Cardiac septum (tissue), 1 donor: ENCODE measurements around the gene MRPL54. TPM values are rescaled to one million over a fixed set of nuclear protein-coding genes. Genes with fewer than 3 reads are reported as not detected.
A peak's percentile ranks its signal among the peaks of the same experiment; 100 is the strongest.
"Not testable (repeated sequence)": the region's sequence is repeated elsewhere in the genome, so short reads cannot be mapped to it uniquely, and the experiment has no call there.

Experiments used
- DNase-seq: peaks from one replicate; pipeline ENCODE4 v3.0.0-alpha.2; 2020; ENCODE audit warnings: low spot score
- intact Hi-C: fragments of 100-400 bp; cut with DNase I; formaldehyde crosslinking; loops from one replicate; pipeline ENCODE4 v1.14.0; 2022
- total RNA-seq: library from RNA; stranded (reverse); fragmentation: NEBNext Ultra II Directional; extraction: Animal tissue kit (Norgen Biotek cat#: 25700); gene quantifications from one replicate; pipeline ENCODE4 v1.2.1, GENCODE V29; 2021
- donor health status: DM: no; HTN: no; CAD: no.

Gene MRPL54
- total RNA-seq, 1 donor from 2014 or later: 81.4 TPM

GRCh38 chr19:3738477-3739220 lies 23.8 kb upstream of the MRPL54 start:
- DNase-seq: no peak
- intact Hi-C loops: no loop called here

GRCh38 chr19:3740431-3740830 lies 22.1 kb upstream of the MRPL54 start:
- intact Hi-C loops: no loop called here
- no peak for DNase-seq

GRCh38 chr19:3743486-3743885 lies 19.0 kb upstream of the MRPL54 start:
- no peak for DNase-seq
- intact Hi-C loops: no loop called here

GRCh38 chr19:3745363-3746045 lies 17.0 kb upstream of the MRPL54 start:
- DNase-seq: no peak
- intact Hi-C loops: no loop called here

DNA sequence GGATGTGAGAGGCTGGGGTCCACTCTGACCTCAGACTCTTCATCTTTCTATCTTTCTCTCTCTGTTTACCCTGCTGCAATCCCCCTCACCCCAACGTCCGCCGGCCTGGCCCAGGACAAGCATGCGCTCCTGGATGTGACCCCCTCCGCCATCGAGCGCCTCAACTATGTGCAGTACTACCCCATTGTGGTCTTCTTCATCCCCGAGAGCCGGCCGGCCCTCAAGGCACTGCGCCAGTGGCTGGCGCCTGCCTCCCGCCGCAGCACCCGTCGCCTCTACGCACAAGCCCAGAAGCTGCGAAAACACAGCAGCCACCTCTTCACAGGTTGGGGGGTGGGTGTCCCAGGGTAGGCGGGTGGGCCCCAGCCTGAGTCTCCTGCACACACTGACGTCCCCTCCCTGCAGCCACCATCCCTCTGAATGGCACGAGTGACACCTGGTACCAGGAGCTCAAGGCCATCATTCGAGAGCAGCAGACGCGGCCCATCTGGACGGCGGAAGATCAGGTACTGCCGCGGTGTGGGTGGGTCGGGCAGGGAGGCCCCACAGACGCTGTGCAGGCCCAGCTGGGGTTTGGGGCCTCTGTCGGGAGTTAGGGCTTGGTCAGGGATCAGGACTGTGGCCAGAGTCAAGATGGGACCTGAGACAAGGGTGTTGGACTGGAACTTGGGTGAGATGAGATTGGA lies 16.0 kb upstream of the MRPL54 start:
- intact Hi-C loops: no loop called here
- DNase-seq: no peak

- no peak for DNase-seq
- intact Hi-C loops: no loop called here
These were observed 13.5 kb upstream of the MRPL54 start for GRCh38 chr19:3748965-3749364.

DNA sequence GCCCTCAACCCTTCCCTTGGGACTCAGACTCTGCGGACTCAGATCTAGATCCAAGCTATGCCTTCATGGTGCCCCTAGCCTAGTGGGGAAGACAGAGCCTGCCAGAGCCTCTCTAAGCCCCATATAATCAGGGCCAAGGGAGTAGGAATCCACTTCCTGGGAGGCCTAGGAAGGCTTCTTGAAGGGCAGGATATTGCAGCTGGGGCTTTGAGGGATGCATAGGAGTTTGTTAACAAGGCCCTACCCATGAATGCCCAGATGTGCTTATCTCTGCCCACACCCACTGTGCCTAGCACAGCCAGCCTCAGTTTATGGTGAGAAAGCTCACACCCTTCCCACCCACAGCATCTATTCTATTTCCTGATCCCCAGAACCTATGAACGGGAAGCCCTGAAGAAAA lies 12.3 kb upstream of the MRPL54 start:
- intact Hi-C loops: no loop called here
- DNase-seq: no peak

DNA sequence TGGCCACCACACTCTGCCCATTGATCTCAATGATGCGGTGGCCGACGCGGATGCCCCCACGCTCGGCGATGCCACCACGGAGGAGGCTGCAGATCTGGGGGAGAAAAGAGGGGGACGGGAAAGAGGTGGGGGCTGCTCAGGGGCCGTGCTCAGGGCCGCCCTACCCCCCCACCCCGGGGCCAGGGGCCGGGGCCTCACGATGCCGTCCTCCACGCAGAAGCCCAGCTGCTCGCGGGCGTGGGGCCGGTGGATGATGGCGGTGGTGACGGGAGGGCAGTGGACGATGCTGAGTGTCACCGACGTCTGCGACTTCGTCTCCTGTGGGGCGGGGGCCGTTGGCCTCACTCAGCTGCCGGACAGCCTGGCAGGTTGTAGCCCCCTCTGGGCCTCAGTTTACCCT lies 11.2 kb upstream of the MRPL54 start:
- no peak for DNase-seq
- intact Hi-C loops: no loop called here

GRCh38 chr19:3752492-3752891 lies 10.0 kb upstream of the MRPL54 start:
- intact Hi-C loops: no loop called here
- DNase-seq: no peak

- intact Hi-C loops: no loop called here
These were observed 8.7 kb upstream of the MRPL54 start for GRCh38 chr19:3753631-3754410.

GRCh38 chr19:3757705-3758104 lies 4.8 kb upstream of the MRPL54 start:
- DNase-seq, intact Hi-C loops: not testable (repeated sequence)

More at GRCh38 chr19:3753631-3754410, 8.7 kb upstream of the MRPL54 start:
- no peak for DNase-seq

DNA sequence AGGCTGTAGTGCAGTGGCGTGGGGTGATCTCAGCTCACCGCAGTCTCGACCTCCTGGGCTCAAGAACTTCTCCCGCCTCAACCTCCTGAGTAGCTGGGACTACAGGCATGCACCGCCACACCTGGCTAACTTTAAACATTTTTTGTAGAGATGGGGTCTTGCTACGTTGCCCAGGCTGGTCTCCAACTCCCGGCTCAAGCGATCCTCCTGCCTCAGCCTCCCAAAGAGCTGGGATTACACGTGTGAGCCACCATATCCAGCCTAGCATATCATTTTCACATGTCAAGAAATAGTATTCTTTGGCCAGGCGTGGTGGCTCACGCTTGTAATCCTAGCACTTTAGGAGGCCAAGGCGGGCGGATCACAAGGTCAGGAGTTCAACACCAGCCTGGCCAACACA lies 4.2 kb upstream of the MRPL54 start:
- DNase-seq, intact Hi-C loops: not testable (repeated sequence)

DNA sequence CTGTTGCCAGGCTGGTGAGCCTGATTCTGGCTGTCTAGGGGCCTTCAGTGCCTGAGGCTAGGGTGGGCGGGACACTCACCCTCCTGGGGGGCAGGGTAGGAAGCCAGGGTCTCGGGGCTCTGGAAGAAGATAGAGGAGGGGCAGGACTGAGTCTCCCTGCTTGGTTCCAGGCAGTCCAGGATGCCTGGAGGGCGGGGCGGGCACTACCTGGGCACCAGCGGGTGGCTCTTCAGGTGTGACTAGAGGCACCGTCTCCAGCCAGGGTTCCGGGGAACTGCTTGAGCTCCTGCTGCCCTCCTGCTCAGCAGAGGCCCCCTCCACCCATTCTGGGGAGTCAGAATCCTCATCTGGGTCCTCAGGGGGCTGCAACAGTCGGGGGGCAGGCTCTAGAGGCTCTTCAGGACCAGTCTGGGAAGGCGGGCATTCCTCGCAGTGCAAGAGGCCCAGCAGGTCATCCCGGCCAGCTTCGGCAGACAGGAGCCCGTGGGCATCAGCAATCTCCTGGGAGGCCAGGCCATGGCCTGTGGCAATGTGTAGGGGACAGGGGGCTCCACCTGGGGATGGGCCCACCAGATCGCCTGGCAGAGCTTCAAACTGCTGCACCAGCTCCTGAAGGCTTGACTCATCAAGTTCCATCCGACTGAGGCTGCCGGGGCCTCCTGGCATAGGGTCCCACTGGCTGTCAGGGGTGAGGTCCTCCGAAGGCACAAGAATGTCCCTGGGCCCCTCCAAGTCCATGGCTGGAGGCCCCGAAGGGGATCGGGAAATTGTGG lies 2.8 kb upstream of the MRPL54 start:
- intact Hi-C loops: loop anchor here (5.0 kb wide), 1 partner anchor 228 kb away; the partner anchor contains the start of gene EEF2
- DNase-seq: no peak

DNA sequence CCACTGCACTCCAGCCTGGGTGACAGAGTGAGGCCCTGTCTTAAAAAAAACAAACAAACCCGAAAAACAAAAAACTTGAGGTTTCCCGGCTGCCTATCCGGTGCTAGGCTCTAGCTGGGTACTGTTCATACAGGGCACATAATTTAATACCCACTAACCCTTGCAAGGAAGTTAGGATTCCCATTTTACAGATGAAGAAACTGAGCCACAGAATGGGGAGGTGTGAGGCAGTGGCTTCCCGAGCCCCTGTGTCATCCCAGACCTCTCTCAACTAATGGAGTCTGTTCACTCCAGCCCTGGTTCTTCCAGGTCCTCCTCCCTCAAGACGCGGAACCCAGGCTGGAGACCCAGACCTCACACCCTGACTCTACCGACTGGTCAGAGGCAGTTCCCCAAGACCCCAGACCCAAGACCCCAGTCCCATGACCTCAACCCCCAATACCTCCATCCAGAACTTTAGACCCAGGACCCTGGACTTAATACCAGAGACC lies 1.6 kb upstream of the MRPL54 start:
- intact Hi-C loops: loop anchor here (5.0 kb wide), 1 partner anchor 226 kb away; the partner anchor contains the start of gene EEF2
- no peak for DNase-seq

GRCh38 chr19:3761382-3762129 lies 926 bp upstream of the MRPL54 start, which contains the start of gene APBA3:
Gene APBA3, minus strand, starts transcription at chr19:3761692. Its CDS starts 1,428 bp downstream, at chr19:3760264.
- intact Hi-C loops: loop anchor here (5.0 kb wide), 1 partner anchor 226 kb away; the partner anchor contains the start of gene EEF2

GRCh38 chr19:3762130-3762473 lies 380 bp upstream of the MRPL54 start:
- DNase-seq: no peak
- intact Hi-C loops: loop anchor here (5.0 kb wide), 1 partner anchor 225 kb away; the partner anchor contains the start of gene EEF2

More at GRCh38 chr19:3761382-3762129, 926 bp upstream of the MRPL54 start, which contains the start of gene APBA3:
- peak; percentile 97 for DNase-seq

DNA sequence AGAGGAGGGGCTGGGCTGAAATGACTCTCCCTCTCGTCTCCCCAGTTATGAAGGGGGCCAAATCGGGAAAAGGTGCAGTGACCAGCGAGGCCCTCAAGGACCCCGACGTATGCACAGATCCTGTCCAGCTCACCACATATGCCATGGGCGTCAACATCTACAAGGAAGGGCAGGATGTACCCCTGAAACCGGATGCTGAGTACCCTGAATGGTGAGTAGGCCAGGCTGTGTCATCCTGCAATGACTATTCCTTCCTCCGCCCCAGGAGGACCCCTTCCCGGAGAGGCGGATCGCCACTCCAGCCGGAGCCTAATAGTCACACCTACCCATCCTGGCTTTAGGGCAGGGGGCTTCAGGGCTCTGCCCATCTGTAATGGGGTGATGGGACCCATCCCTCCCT lies 2.6 kb downstream of the MRPL54 start:
- intact Hi-C loops: no loop called here
- DNase-seq: no peak

GRCh38 chr19:3765757-3766156 lies 3.3 kb downstream of the MRPL54 start:
- intact Hi-C loops, DNase-seq: not testable (repeated sequence)
